Mesenteric fat pad (tissue), 1 donor: ENCODE measurements around the gene LY6G6F. TPM values are rescaled to one million over a fixed set of nuclear protein-coding genes. Genes with fewer than 3 reads are reported as not detected.

ENCODE experiments used
- DNase-seq: peaks from one replicate; pipeline ENCODE4 v3.0.0-alpha.2; 2020; ENCODE audit warnings: low spot score
- total RNA-seq: library from RNA; stranded (reverse); fragmentation: NEBNext Ultra II Directional; extraction: Animal tissue kit (Norgen Biotek cat#: 25700); gene quantifications from one replicate; pipeline ENCODE4 v1.2.1, GENCODE V29; 2021
- donor health status: DM: yes; HTN: yes; CAD: no.

Gene LY6G6F
- total RNA-seq, 1 donor from 2014 or later = not detected

DNA sequence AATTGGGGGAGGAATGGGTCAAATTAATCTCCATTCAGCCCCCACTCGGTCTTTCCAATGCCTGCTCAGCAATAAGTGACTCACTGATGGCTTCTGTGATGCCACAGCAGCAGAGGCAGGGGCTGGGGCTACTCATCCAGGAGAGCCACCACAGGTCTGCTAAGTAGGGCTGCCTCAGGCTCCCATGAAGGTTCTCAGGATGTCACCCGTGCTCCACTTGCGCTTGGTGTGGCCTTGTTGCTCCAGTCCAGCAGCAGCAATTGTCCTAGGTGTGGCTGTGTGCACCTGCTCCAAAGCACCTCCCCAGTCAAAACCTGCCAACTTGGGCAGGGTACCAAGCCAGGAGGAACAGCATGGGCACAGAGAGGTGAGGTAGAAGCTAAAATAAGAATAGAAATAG is 15.5 kb downstream of the LY6G6F start:
- DNase-seq = no peak

DNA sequence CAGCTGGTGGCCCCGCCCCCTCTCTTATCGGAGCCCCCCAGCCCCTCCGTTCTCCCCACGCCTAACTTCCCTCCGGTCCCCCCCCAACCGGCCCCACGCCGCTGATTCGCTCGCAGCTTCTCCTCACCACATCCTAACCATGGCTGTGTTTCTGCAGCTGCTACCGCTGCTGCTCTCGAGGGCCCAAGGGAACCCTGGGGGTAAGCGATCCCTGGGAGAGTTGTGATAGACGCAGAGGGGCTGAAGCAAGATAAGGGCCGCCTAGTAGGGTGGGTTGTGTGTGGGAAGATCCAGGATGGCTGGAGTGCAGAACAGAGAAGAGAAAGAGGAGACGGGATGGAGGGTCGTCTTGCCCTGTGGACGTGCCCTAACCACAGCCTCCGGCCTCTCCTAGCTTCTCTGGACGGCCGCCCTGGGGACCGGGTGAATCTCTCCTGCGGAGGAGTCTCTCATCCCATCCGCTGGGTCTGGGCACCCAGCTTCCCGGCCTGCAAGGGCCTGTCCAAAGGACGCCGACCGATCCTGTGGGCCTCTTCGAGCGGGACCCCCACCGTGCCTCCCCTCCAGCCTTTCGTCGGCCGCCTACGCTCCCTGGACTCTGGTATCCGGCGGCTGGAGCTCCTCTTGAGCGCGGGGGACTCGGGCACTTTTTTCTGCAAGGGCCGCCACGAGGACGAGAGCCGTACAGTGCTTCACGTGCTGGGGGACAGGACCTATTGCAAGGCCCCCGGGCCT is 16.7 kb downstream of the LY6G6F start, which contains the start of gene MPIG6B:
Gene MPIG6B, plus strand, starts transcription at position 129 of the 735 bp plus-strand sequence. Its CDS starts 11 bp downstream, at position 140.
- DNase-seq = no peak

DNA sequence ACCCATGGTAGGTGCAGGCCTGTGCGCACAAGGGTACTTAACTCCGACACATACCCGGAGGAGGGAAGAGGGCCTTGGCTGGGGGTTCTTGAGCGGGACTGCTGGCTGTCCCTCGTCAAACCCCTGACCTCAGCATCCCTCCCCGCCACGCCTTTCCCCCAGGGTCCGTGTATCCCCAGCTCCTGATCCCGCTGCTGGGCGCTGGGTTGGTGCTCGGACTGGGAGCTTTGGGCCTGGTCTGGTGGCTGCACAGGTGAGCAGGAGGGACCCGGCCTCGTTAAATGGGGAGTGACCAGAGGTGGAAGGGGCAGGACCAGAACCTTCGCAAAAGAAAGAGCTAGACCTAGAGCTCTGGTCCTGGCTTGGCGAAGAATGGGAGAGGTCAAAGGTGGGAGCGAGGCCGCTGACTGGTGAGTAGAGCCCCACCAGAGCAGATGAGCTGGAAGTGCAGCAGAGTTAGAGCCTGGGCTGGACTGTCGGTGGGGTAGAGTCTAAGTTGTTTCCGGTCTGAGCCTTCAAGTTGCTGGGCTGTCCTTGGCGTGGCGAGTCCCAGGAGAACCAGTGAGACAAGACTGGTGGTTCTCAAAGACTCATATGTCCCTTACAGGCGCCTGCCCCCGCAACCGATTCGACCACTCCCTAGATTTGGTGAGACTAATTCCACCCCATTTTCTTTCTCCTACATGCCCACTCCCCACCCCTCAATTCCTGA is 17.5 kb downstream of the LY6G6F start:
- no peak for DNase-seq

DNA sequence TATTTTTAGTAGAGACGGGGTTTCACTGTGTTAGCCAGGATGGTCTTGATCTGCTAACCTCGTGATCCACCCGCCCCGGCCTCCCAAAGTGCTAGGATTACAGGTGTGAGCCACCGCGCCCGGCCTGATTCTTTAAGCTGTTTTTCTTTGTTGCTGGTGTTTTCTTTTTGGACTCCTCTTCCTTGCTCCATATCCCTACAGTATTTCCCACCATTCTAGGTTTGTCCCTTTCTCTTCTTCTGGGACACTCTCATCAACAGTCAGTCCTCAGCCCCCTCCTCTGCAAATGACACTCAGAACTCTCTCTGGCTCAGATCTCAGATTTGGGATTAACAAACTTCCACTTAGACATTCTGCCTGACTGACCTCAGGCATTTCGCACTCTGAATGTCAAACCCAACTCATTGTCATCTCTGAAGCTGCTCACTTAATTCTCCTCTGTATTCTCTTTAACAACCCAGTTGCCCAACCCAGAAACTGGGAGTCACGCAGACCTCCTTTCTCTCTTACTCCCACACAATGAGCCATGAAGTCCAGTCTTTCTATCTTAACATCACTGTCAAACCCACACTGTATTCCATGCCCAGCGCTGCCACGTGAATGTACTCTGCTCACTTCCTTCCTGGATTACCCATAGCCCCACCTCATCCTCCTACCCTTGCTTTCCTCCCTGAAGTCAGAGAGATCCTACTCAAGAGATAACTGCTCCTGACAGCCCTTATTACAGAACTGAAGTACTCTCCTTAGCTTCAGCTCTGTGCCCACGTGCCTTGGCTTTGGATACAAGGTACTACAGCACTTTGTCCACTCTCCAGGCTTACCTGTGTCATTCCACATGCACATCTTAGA is 19.1 kb downstream of the LY6G6F start:
- no peak for DNase-seq

DNA sequence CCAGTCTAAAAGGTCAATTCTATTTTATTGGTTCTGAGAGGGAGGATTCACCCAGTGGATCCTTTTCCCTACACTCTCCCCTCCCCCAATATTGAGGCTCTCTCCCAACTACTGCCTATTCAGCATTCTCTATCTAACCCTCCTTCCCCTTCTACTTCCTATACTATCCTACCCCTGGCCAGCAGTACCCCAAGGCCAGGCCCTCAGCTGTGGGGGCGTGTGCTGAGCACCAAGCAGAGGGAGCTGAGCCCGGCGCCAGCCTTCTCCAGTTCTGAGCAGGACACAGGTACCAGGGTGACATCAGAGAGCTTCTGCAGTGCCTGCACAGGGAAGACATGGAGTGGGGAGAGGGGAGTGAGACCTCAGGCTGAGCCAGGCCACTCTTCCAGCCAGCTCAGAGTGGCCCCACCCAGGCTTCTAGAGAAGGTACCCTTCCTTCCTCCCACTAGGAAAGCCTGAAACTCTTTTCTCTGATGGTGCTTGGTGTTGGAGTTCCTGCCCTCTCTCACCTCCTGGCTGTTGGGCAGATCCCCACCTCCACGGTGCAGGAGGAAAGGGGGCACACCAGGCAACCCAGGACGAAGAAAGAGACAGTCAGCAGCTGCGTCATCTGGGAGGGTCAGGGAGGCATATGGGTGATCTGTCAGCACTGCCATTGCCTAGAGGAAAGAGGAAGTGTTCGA is 20.5 kb downstream of the LY6G6F start:
- no peak for DNase-seq

DNA sequence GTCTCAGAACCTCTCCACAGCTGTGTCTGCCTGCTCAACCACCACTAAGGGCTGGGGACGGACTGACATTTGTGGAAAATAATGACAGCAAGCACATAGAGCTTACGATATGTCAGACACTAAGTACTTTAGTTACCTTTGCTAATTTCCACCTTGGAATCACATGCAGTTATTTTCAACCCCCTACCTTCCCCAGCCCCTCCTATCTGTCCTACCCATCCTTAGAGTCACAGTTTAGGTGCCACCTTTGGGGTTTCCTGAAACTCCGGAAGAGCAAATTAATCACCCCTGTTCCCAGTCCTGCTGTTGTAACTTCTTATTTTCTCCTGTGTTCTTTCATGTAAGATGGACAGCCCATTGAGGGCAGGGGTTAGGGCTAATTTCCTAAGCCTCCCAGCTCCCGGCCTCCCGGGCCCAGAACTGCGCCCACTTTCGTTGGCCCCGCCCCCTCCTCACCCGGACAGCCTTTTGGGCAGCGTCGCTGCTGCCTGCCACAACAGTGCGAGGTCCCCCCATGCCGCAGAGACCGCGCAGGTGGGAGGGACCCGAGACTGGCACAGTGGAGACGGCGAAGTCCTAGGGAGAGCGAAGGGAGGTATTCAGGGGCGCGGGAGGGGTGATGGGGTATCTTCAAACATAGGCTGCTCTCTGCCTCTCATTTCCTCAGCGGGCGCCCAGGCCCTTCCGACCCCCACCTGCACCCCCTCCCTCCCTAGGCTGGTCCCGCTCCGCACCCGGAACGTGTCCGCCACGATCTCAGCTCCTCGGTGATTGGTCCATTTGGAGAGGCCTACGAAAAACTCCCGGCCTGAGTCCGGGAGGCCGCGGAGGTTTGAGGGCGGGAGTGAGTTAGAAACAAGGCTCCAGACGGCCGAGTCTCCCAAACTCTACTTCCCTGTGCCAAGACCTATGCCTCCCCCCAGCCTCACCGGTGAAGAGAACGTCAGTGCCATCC is 21.3 kb downstream of the LY6G6F start:
- no peak for DNase-seq

DNA sequence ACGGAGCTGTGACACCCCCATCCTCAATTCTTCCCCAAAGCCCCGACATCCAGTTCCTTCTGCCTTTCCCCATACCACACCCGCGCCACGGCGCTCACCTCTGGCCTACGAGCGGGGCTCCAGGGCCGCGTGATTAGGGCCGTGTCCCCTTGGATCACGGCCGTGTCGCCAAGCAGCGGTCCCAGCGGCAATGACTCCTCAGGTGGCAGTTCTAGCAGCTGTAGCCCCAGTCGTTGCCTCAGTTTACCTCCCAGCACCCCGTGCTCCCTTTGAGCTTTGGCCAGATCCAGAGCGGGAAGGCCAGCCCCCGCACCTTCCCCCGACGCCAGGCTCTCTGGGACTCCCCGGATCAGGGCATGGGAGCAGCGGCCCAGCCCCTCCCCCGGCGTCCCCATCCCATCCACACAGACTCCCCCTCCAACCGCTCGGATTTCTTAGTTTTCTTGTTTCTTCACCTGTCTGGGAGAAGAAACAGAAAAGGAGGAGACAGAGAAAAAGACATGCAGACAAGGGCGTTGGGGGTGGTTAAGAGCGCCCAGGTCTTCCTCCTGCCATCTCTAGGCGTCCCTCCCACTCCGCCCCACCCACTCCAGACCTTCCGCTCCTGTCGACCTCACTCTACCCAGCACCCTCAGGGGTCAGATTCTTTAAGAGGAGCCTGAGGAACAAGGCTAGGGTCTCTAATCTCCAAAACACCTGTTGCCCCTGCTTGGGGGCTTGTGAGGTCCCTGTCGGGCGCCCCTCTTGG is 22.3 kb downstream of the LY6G6F start, which contains the start of gene DDAH2:
Gene DDAH2, minus strand, starts transcription at position 533 of the 748 bp plus-strand sequence. Its CDS starts 138 bp downstream, at position 395.
- DNase-seq = no peak

DNA sequence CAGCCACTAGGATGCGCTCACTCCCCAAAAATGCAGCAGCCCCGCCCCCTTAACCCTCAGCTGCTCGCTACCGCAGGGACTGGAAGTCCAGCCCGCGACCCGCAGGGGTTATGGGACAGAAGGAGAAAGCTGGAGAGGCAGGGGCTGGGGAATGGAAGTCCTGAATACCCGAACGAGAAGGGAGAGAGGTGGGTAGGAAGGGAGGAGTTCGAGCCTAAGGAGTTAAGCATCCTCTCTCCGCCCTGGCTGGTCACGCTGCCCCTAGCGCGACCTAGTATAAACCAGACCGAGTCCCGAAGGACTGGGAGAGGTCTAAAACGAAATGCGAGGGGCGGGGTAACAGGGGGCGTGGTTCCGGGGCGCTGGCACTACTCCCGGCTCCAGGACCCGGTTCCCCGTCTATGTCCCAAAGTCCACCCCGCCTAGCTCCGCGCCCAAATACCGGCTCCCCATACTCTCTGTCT is 22.9 kb downstream of the LY6G6F start:
- DNase-seq = peak; percentile 93

DNA sequence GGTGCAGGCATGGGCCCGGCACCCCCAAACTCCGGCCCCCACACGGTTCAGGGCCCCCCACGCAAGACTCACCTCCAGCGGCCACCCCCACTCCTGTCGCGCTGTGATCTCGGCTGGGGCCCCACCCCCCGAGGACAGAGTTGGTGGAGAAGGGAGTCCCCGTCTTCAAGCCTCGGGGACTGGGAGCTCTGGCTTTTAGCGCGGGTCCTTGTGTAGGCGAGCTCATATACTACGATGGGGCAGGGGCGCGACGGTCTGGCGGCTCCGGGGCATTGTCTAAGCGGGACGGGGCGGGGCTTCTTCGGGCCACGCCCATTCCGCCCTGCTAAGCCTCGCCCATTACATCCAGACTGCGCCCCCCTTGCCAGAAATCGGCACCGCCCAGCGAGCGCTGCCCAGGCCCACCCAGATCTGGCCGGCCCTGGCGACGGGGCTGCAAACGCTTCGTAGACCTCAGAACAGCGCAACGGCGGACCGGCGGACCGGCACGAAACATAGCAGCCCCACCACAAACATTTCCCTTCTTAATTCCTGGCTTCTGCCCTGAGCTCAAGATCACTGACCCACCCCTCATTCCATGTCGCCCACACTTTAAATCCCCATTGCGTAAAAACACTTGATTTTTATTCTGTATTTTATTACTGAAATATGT is 23.4 kb downstream of the LY6G6F start:
- DNase-seq = peak; percentile 97

DNA sequence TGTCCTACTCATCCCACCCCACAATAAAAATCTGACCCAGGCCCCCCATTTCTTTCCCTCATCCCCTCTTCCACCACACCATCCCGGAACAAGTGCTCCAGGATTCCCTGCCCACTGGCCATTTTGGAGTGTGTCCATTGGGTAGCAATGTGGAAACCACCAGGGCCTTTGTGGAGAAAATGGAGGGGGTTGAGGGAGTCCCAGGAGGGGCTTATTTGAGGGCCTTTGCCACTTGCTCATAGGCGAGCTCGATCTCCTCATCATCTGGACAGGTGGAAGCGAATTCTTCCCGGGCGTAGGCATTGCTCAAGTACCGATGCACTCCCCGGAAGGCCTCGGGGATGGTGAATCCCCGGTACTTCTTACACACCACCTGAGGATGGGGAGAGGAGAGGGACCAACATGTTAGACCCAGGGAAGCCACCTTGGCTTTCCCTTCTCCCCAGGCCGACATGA is 24.0 kb downstream of the LY6G6F start:
- no peak for DNase-seq

DNA sequence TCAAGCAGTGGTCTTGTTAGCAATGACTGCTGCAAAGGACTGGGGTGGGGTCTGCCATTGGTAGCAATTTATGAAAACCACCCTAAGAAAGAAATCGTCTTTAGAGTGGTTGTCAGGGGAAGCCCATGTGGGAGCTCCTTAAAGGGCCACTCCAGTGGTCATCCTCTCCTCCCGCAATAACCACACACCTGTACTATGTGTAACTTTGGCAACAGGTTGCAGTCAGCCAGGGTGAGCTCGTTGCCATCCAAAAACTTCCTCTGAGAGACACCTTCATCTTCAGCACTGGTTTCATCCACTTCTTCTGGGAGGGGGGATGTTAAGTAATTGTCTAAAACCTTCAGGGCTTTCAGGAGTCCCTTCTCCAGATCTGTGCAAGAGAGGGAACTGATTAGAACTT is 25.4 kb downstream of the LY6G6F start:
- no peak for DNase-seq

DNA sequence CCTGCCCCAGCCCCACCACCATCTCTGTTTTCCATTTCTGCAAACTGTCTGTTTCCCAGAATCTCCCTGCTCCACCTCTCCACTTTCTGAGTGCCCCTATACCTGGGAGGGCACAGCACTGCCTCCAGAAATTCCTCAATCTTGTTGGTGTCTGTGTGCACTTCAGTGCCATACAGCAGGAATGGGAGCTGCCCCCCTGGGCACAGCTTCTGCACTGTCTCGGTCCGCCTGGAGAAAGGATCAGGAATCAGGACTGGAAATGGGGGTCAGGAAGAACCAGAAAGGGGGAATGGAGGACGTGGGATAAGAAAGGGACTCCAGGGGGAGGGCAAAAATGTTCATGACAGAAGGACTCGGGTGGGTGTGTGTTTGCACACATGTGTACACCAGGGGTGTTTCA is 27.1 kb downstream of the LY6G6F start:
- DNase-seq = no peak

DNA sequence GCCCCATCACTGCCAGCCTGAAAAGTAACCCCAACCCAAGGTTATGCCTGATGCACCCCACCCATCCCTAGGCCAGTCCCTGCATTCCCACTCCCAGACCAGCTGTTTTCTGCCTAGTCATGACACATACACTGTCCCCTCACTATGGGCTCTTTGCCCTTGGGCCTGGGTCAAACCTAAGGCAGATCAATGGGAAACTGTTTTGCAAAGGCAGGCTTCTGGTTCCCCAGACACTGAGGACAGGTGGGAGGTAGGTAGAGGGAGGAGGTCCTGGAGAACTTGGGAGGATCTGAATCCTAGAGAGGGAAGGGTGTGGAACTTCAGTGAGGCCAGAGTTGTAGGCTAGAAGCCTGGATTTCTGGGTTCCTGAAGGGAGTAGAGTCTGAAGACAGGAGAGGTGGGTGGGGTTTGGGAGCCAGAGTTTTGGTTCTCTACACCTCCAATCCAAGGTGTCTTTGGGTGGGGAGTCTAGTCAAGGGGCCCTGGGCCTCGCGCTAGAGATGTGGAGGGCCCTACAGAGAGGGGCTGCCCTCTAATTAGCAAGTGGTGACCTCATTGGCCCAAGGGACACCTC is 27.7 kb downstream of the LY6G6F start:
- DNase-seq = no peak

DNA sequence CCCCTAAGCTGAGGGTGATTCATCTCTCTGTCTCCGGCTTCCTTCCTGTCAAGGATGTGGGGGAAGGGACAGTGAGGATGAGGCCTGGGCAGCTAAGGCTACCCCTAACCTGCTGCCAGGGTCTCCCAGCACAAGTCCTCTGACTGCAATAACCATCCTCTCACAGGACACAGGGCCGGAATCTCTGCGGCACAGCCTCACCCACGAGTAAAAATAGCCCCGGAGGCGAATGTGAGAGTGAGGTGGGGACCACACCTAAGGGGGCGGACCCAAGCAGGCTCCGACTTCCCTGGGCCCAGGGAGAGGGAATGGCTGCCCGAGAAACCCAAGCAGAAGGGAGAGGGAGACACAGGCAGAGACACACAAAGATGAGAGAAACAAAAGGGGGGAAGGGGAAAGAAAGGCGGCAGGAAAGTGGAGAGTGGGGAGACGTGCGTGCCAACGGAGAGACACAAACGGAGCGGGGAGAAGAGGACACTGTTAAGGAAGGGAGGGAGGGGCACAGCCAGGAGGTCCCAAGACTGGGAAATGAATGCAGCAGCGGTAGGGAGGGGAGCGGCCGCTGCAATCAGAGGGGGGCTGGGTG is 28.2 kb downstream of the LY6G6F start:
- DNase-seq = no peak

DNA sequence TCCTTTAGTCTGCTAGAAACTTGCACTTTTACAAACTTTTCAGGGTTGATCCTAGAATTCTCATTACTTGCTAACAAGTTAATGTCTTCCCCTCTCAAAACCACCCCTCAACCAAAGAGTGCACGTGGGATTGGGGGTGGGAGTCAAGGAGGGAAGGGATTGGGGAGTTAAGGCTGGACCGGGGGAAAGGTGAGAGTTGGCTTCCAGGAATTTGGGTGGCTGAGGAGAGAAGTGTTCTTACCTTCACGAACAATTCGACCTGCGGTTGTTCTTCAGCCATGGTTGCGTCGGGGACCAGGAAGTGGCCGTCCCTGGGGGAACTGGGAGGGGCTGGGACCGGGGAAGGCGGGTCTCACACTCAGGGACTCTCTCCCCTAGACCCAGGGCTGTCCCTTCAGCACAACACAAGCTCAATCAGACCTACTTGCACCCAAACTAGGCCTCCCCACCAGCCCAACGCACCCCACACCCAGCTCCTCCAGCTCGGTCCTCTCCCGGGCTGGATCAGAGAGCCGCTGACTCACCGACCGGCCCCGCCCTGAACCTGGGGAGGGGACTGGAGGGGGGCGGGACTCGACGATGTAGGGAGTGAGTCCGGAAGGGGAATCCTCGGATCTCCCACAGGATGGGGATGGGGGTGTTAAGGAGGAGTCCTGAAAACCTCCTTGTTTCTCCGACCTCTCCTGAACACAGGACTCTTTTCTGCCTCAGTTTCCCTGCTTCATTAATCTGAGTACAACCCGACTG is 29.5 kb downstream of the LY6G6F start, which contains the start of gene CLIC1:
Gene CLIC1, minus strand, starts transcription at position 510 of the 747 bp plus-strand sequence. Its CDS starts 230 bp downstream, at position 280.
- DNase-seq = peak; percentile 96

DNA sequence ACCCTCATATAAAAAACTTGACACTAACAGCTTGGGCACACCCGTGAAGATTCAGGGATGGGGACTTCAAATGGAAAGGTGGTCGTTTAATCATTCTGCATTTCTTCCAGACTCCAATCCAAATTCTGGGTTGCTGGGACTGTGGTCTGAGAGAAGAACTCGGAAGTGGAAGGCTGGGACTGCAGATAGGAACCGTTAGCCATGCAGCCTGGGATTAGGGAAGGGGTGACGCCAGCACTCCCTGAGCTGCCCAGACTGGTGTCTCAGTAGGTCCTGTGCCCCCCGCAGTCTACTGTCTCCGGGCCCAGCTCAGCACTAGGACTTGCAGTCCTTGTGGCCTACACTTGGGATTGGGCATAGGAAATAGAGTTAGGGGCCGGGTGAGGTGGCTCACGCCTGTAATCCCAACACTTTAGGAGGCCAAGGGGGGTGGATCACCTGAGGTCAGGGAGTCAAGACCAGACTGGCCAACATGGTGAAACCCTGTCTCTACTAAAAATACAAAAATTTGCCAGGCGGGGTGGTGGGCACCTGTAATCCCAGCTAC is 30.2 kb downstream of the LY6G6F start:
- no peak for DNase-seq
